GM19240 (cell line): Measurements from ENCODE around the gene ILDR1.
"Not testable (repeated sequence)": the region's sequence is repeated elsewhere in the genome, so short reads cannot be mapped to it uniquely, and the experiment has no call there.

Experiments
- DNase-seq: peaks from one replicate; pipeline ENCODE4 v3.0.0; 2011; ENCODE audit warnings: low spot score; ENCODE audit not compliant: insufficient read length

The ILDR1 gene

DNA sequence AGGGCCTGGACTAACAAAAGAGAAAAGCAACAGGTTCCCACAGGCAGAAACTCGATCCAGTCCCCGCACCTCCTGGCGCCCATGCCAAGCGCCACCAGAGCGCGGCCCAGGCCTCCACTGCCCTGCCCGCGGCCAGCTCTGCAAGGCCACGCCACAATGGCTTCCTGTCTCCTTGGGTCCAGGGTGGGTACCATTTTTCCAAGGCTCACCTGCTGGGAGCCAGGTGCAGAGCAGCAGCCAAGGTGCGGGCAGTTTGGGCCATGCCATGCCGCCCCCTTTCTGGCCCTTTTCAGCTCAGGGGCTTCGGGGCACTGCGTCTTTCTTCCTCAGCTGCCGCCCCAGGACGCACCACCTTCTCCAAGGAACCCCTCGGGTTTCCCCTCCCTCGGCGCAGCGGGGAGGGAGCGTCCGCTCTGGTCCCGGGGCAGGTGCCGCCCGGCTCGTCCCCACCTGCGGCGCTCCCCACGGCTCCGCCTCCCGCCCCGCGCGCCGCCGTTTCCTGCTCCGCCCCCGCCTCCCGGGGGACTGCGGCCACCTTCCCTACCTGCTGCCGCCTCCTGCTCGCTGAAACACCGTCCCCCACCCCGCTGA is at the start of gene ILDR1:
ILDR1 (minus strand) TSS at position 437 of the 591 bp plus-strand sequence; CDS start at position 267, 170 bp downstream.
- DNase-seq: no peak

DNA sequence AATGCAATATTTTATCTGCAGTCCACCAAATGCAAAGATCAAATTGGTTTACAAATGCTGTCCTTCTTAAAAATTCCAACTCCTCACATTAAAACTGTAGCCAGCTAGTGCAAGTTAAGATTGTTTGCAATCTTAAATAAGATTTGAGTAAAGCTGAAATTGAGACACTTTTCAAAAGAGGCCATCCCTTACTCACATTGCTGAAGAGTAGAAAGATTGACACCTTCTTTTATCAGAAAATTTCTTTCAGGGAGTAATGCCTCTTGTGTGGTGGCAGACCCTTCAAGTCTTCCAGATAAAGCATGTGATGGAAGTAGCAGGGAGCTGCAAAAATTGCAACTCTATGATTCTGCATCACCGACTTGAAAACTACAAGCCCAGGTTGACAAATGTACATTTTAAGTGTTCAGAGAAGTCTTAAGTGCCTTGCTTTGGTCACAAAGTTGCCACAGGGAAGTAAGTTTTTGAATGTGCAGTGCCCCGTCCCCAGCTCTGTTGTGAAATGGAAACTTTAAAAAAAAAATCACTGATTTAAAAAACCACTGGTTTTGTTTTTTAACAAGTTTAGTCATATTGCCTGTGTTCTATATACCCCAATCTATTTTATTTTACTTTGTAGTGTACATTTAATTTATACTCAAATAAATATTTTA is 45.7 kb upstream of the ILDR1 start:
- no peak for DNase-seq

DNA sequence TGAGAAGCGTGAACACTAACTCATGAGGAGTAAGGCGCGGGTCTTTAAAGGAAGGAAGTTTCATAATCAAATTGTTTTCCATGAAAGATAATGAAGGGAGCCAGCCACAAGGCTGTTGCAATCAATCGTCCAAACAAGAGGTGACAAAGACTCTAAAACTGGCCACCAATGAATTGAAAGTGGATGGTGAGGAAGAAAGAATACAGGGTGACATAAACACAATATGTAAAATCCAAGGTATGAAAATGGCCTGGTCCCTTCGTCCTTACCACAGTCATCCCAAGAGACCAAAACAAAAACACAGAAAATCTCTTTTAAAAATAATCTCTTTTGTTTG is 45.1 kb upstream of the ILDR1 start:
- DNase-seq: no peak

DNA sequence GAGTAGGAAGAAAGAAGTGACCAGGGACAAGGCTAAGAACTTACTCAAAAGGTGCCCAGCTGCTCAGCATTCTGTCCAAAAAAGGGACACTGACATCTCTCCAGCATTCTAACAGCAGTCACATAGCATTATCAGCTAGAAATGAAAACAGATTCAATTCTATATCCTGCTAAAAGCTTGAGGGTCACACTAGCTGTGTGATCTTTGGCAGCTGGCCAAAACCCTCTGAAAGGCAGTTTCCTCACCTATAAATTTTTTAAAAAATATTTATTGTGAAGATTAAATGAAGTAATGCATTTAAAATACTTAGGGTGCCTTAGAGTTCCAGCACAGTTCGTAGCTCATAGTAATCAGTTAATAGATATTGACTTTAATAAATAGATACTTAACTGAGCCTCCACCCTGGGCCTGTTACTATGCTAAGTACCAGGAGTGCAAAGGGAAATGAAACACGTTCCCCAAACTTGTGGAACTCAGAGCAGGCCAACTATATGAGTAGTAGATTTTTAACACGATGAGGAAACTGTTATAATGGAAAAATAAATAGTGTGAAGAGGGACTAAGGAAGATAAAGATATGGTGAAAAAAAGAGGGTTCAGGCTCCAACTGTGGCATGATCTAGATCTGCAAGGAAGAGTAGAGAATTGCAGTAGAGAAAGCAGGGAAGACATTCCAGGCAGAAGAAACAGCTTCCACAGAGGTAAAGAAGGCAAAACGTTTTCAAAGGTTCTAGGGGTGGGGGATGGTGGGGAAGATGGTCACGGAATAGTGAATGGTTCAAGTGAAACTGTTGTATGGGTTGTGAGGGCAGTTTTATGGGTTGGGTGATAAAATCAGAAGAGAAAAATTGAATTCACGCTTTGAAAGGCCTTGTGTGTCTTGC is 44.5 kb upstream of the ILDR1 start:
- DNase-seq: no peak

DNA sequence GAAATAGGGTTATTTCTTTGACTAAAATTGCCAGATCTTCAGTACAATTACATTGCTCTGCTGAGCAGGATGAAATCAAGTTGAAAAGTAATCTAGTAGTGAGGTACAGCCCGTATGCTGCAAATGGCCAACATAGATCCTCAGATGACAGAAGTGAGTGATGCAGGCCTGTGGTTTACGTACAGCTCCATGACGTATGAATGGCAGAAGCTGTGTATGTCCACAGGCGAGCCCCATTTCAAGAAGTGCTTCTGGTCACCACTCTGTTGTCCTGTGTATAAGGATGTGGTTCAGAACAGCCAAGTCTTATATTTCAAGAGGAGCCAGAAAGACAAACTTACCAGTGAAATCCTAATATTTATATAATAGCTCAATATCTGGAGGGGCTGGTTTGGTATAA is 42.3 kb upstream of the ILDR1 start:
- DNase-seq: no peak

DNA sequence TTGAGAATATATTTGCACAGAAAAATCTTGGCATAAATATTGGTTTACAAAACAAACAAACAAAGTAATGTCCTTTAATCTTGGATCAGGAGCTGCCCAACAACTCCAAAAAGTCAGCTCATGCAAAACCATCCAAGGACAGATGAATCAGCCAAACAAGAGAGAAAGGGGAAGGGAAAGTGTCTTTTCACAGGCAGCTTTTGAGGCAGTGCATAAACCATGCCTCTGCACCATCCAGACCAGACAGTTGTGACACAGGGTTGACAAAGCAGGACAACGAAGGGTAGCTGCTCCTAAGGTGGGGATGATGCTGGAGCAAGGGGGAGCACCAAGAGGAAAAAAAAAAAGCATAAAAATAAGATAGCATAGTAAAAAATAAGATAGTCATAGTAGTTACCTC is 41.9 kb upstream of the ILDR1 start:
- DNase-seq: no peak

DNA sequence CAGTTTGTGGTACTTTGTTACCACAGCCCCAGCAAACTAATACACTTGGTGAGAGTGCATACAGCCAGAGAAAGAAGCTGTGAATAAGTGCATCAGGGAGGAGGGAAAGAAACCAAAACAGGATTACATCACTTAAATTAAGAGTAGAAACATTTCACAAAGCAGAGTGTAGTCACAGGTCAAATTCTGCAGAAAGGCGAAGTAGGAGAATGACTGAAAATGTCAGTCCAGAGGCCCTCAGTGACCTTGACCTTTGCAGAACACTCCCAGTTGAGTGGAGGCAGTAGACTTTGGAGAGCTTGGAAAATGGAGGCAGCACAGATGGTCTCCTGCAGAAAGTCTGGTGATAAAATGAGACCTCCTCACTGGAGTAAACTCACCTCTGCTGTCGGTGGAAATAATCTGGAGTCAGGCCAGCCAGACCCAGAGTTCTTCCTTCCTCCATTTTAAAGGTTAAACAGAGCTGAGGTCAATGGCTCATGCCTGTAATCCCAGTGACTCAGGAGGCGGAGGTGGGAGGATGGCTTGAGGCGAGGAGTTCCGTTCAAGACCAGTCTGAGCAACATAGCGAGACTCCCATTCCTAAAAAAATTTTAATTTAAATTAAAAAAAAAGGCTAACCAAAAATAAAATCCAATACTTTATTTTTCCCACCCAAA is 38.1 kb upstream of the ILDR1 start:
- DNase-seq: no peak

DNA sequence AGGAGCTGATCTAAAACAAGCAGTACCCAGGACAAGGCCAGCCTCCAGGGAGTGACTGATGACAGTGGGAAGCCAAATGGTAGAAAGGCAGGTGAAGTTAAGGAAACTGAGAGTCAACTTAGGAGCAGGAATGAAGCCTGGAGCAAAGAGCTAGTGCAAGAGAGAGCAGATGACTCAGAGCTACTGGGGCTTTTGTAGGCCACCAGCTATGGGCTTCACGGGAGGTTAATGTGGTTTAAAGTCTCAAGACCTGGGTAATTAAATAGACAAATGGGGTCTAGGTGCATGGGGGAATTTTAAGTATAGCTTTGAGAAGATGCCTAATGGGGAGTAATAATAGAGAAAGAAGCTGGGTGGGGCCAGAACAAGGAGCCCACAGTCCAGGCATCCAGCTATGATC is 36.2 kb upstream of the ILDR1 start:
- no peak for DNase-seq

DNA sequence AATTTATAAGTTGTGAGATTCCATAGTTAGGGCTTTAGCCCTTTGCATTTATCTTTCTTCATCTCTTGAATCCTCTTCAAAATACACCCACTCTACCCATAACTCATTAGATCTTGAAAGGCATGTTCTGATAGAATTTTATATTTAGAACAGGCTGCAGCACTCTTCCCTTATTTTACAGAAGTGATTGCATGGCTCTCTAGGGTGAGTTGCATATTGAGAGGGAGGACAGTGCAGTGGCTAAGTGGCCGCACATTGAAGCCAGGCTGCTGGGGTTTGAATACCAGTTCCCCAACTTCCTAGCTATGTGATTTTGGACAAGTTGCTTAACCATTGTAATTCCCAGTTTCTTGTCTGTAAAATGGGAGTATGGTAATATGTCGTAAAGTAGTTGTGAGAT is 35.6 kb upstream of the ILDR1 start:
- no peak for DNase-seq

DNA sequence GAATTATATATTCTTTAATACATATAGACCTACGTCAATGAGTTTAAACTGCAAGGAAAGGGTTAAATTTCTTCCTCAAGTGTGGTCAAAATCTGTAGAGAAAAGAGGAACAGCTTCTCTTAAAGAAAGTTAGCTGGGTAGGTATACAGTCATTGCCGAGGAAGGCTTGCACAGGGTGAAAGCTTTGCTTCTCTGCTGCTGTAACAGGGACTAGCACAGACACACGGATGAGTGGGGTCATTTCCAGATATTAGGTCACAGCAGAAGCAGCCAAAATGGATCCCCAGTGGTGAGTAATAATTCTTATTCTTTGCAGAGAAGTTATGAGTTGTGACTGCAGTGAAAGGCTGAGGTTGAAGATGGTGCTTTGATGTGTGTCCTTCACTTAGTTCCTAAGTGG is 33.2 kb upstream of the ILDR1 start, which contains the start of gene CD86:
CD86 (plus strand) TSS at position 148 of the 400 bp plus-strand sequence; CDS start at position 276, 128 bp downstream.
- DNase-seq: no peak

DNA sequence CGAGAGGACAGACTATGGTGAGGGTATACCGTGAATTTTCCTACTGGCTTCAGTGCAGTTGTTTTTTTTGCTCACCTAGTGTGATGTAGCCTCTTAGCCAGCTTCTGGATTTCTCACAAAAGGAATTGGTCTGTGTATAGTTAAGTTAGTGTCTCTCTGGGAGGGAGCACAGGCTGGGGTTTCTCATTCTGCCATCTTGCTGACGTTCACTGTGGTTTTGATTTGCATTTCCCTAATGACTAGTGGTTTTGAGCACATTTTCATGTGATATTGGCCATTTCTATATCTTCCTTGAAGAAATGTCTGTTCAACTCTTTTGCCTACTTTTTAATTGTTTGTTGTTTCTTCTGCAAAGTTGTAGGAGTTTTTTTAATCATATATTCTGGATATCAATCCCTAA is 30.9 kb upstream of the ILDR1 start:
- no peak for DNase-seq

DNA sequence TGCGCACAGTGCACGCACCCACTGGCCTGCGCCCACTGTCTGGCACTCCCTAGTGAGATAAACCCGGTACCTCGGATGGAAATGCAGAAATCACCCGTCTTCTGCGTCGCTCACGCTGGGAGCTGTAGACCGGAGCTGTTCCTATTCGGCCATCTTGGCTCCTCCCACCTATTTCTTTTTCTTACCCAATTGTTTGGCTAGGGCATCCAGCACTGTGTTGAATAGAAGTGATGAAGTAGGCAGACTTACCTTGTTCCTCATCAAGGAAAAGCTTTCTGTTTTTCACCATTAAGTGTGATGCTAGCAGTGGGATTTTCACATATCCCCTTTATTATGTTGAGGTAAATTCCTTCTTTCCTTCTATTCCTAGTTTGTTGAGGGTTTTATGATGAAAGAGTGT is 25.7 kb upstream of the ILDR1 start:
- DNase-seq: not testable (repeated sequence)

DNA sequence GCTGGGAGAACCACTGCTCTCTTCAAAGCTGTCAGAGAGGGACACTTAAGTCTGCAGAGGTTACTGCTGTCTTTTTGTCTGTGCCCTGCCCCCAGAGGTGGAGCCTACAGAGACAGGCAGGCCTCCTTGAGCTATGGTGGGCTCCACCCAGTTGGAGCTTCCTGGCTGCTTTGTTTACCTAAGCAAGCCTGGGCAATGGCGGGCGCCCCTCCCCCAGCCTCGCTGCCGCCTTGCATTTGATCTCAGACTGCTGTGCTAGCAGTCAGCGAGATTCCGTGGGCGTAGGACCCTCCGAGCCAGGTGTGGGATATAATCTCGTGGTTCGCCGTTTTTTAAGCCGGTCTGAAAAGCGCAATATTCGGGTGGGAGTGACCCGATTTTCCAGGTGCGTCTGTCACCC is 25.2 kb upstream of the ILDR1 start:
- DNase-seq: not testable (repeated sequence)

DNA sequence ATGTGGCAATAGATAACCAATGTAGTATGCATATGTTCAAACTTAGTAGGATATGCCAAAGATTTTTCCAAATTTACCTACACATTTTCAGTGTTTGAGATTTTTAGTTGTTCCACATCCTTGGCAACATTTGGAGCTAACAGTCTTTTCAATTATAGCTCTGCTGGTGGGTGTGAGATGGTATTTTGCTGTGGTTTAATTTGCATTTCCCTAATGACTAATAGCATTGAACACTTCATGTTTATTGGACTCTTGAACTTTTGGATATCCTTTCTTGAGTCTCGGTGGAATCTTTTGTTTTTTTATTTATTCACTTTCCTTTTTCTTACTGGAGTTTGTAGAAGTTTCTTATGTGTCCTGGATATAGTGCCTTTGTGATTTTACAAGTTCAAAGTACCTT is 11.0 kb upstream of the ILDR1 start:
- no peak for DNase-seq

DNA sequence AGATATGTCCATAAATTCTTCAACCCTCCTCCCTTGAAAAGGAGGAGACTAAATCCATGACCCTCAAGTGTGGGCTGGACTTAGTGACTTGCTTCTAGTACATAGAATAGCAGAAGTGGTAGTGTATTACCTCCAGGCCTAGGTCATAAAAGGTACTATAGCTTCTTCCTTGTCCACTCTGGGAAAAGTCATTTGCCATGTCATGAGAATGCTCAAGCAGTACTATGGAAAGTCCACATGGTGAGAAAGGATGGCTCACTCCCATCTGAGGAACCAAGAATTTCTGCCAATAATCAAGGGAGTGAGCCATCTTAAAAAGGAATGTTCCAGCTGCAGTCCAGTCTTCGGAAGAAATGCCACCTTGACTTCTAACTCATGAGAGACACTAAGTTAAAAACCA is 10.5 kb upstream of the ILDR1 start:
- no peak for DNase-seq

DNA sequence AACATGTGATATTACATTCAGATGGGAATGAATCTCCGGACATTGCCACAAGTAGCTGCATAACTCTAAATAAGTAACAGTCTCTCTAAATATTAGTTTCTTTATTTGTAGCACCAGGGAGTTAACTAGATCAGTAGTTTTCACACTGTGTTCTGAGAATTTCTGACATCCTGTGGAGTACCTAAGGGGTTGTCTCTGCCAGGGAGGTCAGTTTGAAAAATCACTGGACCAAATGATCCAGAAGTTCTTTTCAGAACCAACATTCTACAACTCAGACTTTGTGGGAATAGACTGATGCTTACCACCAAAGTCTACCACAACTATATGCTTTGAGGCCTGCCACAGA is 9.0 kb upstream of the ILDR1 start:
- no peak for DNase-seq

DNA sequence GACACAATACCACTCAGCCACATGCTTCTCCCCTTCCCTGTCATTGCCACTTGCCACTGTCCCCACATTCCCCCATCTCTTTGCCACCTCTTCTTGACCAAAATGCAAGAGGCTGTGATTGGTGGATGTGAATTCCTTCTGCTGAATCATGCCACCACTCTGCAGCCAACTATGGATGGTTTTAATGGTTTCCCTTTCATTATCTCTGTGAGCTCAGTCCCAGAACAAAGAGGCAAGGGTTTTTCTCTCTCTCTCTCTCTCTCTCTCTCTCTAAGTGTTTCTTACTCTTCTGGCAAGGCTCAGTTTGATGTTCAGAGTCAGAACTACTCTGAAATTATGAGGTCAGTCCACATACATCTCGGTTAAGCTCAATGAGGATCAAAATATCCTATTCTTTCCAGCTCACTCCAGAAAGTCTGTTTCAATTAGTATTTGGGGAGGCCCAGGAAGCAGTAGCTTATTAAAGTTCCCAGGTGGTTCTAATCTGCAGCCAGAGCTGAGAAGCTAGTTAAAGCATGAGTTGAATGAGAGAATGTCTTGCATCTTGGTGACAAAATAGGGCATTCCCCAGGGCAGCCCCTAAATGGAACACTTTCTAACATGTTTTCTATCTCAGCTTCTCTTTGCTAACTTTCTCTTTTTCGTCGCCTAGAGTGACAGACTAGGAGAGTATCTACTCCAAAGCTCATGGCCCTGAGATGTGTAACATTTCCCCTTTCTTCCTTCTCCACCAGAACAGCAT is 8.5 kb upstream of the ILDR1 start:
- no peak for DNase-seq

DNA sequence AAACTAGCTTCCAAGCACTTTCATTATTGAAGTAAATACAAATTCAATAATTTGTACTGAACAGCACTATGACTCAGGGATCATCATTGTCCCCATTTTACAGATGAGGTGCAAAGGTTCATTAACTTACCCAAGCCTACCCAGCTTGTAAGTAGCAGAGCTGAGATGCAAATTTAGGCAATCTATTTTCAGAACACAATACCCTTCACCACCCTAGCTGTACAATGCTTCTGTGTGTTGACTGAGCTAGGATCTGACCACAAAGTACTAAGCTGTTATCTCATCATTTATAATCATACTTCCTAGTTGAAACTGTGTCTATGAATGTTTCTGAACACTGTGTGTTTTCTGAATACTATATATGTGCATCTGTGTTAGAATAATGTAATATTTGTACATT is 3.2 kb upstream of the ILDR1 start:
- peak; percentile 62 for DNase-seq

DNA sequence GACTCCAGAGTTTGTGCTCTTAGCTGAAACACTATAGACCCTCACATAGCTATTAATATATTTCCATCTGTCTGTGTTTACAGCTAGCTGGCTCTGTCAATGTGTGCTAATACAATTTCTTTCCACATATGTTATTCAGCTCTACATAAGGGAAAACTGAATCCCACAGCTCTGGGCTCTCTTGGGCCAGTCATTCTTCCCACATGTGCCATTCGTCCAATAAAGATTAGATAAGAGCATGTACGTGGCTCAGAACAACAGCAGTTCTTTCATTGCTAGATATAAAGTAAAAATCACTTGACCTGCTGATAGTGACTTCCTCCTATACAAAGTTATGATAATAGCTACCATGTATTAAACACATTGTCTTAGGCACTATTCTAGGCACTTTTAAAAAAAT is 2.8 kb upstream of the ILDR1 start:
- no peak for DNase-seq

DNA sequence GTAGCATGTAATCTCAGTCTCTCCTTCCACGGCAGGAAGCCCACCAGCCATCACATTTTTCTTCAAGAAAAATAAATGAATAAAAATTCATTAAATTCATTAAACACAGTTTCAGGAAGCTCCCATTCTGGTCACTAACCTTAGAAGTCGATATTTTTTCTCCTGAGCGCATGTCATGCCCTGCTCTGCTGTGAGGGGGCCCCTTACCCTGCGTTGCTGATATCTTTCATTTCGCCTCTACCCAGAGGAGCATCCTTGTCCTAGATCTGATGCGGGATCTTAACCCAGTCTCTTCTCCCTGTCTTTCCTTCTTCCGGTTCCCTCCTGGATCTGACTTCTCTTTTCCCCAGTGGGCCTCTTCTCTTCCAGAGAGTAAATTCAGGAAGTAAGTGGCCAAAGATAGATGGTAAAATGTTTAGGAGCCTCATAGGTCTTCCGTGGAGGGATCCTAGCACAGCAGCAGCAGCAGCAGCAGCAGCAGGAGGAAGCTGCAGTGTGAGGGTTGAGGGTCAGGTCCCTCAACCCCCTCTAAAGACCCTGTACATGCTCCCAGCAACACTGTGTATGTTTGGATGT is 1.4 kb upstream of the ILDR1 start:
- DNase-seq: no peak

DNA sequence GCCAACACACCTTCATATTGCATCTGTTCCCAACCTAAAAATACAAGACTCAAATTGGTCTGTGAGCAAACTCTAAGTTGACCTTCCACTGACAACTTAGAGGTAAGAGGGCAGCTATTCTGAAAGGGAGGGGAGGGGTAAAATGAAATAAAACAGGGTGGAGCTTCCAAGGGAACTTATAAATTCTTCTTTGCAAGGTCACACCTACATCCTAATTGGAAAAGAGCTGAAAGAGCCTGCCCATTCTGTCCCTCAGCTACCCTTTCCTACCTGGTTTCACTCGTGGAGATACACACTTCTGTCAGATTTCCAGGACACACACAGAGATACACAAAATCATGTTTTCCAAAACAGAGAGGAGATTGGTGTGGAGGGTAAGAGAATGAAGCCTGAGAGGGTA is 1.0 kb downstream of the ILDR1 start:
- DNase-seq: no peak
